H9 (cell line): ENCODE results near the gene TRPM4. TPM values are rescaled to one million over a fixed set of nuclear protein-coding genes. Genes with fewer than 3 reads are reported as not detected.

Source experiments
- DNase-seq: peaks from one replicate; pipeline ENCODE4 v3.0.0-alpha.2; 2017
- H2AFZ ChIP-seq: one replicate; pipeline ENCODE4 v1.6.1; 2013; ENCODE audit warnings: mild to moderate bottlenecking, low read length, control low read depth, moderate library complexity
- H2AK5ac ChIP-seq: 2 replicates; pipeline ENCODE4 v1.6.1; 2013; ENCODE audit warnings: low read length, control low read depth, mixed read lengths; ENCODE audit not compliant: insufficient read length
- H2BK120ac ChIP-seq: one replicate; pipeline ENCODE4 v1.6.1; 2013; ENCODE audit warnings: low read depth, mild to moderate bottlenecking, low read length, control low read depth, inconsistent platforms; ENCODE audit not compliant: poor library complexity, severe bottlenecking
- H2BK12ac ChIP-seq: 2 replicates; pipeline ENCODE4 v1.6.1; 2013; ENCODE audit warnings: low read length, control low read depth, mixed read lengths, low read depth; ENCODE audit not compliant: insufficient read length
- H2BK15ac ChIP-seq: 2 replicates; pipeline ENCODE4 v1.6.1; 2013; ENCODE audit warnings: low read depth, low read length, control low read depth
- H2BK20ac ChIP-seq: one replicate; pipeline ENCODE4 v1.6.1; 2013; ENCODE audit warnings: low read depth, mild to moderate bottlenecking, low read length, control low read depth, inconsistent platforms; ENCODE audit not compliant: poor library complexity, severe bottlenecking
- H2BK5ac ChIP-seq: 2 replicates; pipeline ENCODE4 v1.6.1; 2013; ENCODE audit warnings: low read length, control low read depth, mixed read lengths; ENCODE audit not compliant: insufficient read length
- H3K14ac ChIP-seq: 2 replicates; pipeline ENCODE4 v1.6.1; 2013; ENCODE audit warnings: low read length, control low read depth; ENCODE audit not compliant: insufficient read depth
- H3K18ac ChIP-seq: 2 replicates; pipeline ENCODE4 v1.6.1; 2013; ENCODE audit warnings: low read depth, mild to moderate bottlenecking, mixed read lengths, low read length, control low read depth; ENCODE audit not compliant: insufficient read length
- H3K23ac ChIP-seq: 2 replicates; pipeline ENCODE4 v1.6.1; 2013; ENCODE audit warnings: low read length, control low read depth, mixed read lengths, low read depth; ENCODE audit not compliant: insufficient read length
- H3K23me2 ChIP-seq: 2 replicates; pipeline ENCODE4 v1.6.1; 2013; ENCODE audit warnings: low read depth, mild to moderate bottlenecking, mixed read lengths, low read length, control low read depth; ENCODE audit not compliant: insufficient read length, poor library complexity, severe bottlenecking
- H3K27ac ChIP-seq: 2 replicates; pipeline ENCODE4 v1.5.1; 2013; ENCODE audit warnings: low read length, control low read depth, mixed read lengths, low read depth; ENCODE audit not compliant: insufficient read length
- H3K27me3 ChIP-seq: 2 replicates; pipeline ENCODE4 v1.6.1; 2013; ENCODE audit warnings: low read length, control low read depth, inconsistent platforms; ENCODE audit not compliant: insufficient read depth
- H3K4ac ChIP-seq: 2 replicates; pipeline ENCODE4 v1.6.1; 2013; ENCODE audit warnings: low read depth, mild to moderate bottlenecking, control low read depth, inconsistent platforms, low read length, moderate library complexity
- H3K4me1 ChIP-seq: 2 replicates; pipeline ENCODE4 v1.6.1; 2013; ENCODE audit warnings: low read length, control low read depth, inconsistent platforms; ENCODE audit not compliant: insufficient read depth
- H3K4me2 ChIP-seq: 2 replicates; pipeline ENCODE4 v1.6.1; 2013; ENCODE audit warnings: low read length, control low read depth, mixed read lengths; ENCODE audit not compliant: insufficient read length, insufficient read depth
- H3K56ac ChIP-seq: 2 replicates; pipeline ENCODE4 v1.6.1; 2013; ENCODE audit warnings: low read depth, mild to moderate bottlenecking, mixed read lengths, low read length, control low read depth; ENCODE audit not compliant: insufficient read length
- H3K79me1 ChIP-seq: 2 replicates; pipeline ENCODE4 v1.6.1; 2013; ENCODE audit warnings: low read depth, mild to moderate bottlenecking, moderate library complexity, low read length, control low read depth, inconsistent platforms; ENCODE audit not compliant: insufficient read depth, poor library complexity, severe bottlenecking
- H3K79me2 ChIP-seq: 2 replicates; pipeline ENCODE4 v1.6.1; 2013; ENCODE audit warnings: low read length, control low read depth, inconsistent platforms; ENCODE audit not compliant: insufficient read depth
- H3K9ac ChIP-seq: 2 replicates; pipeline ENCODE4 v1.6.1; 2013; ENCODE audit warnings: low read length, control low read depth, mixed read lengths; ENCODE audit not compliant: insufficient read length; ENCODE audit errors: extremely low read depth
- H3K9me3 ChIP-seq: one replicate; pipeline ENCODE4 v1.6.1; 2013; ENCODE audit warnings: low read depth, low read length, inconsistent platforms; ENCODE audit not compliant: control insufficient read depth
- H3T11ph ChIP-seq: one replicate; pipeline ENCODE4 v1.6.1; 2013; ENCODE audit warnings: mild to moderate bottlenecking, low read length, control low read depth, inconsistent platforms
- H4K20me1 ChIP-seq: one replicate; pipeline ENCODE4 v1.6.1; 2013; ENCODE audit not compliant: control insufficient read depth, insufficient read length, insufficient read depth
- H4K5ac ChIP-seq: 2 replicates; pipeline ENCODE4 v1.6.1; 2013; ENCODE audit warnings: low read depth, mild to moderate bottlenecking, mixed read lengths, low read length, control low read depth; ENCODE audit not compliant: insufficient read length
- H4K8ac ChIP-seq: replicated peaks from 2 replicates; pipeline ENCODE4 v1.6.1; 2013; ENCODE audit warnings: low read length, control low read depth, mixed read lengths, low read depth; ENCODE audit not compliant: insufficient read length
- H4K91ac ChIP-seq: 2 replicates; pipeline ENCODE4 v1.6.1; 2013; ENCODE audit warnings: low read depth, mild to moderate bottlenecking, moderate library complexity, mixed read lengths, low read length, control low read depth; ENCODE audit not compliant: insufficient read length
- H3K27ac Mint-ChIP-seq, 3 experiments: 2 replicates in 2 of 3; 3 replicates in 1 of 3; pipeline ENCODE4 v1.8.0; 2020 to 2021; ENCODE audit warnings: mixed read lengths in 3 of 3, mild to moderate bottlenecking in 1 of 3, moderate library complexity in 1 of 3
- H3K27me3 Mint-ChIP-seq: 2 replicates; pipeline ENCODE4 v1.8.0; 2021; ENCODE audit warnings: low read depth, mild to moderate bottlenecking, moderate library complexity, mixed read lengths
- H3K36me3 Mint-ChIP-seq, 3 experiments: 2 replicates in 2 of 3; 3 replicates in 1 of 3; pipeline ENCODE4 v1.8.0; 2020 to 2021; ENCODE audit warnings: low read depth in 3 of 3, mixed read lengths in 3 of 3; ENCODE audit not compliant: insufficient read depth in 1 of 3
- H3K4me1 Mint-ChIP-seq, 2 experiments: 2 replicates each; pipeline ENCODE4 v1.8.0; 2020; ENCODE audit warnings: mixed read lengths in 2 of 2
- H3K4me3 Mint-ChIP-seq, 2 experiments: 2 replicates in 1 of 2; 3 replicates in 1 of 2; pipeline ENCODE4 v1.8.0; 2020 to 2021; ENCODE audit warnings: mild to moderate bottlenecking in 2 of 2, mixed read lengths in 2 of 2, moderate library complexity in 1 of 2
- H3K9me3 Mint-ChIP-seq, 2 experiments: 2 replicates in 1 of 2; 3 replicates in 1 of 2; pipeline ENCODE4 v1.8.0; 2020; ENCODE audit warnings: mild to moderate bottlenecking in 2 of 2, mixed read lengths in 2 of 2, moderate library complexity in 1 of 2
- WGBS: extraction: QIAGEN DNeasy Blood & Tissue Kit; methylation state at CpG from one replicate; pipeline ENCODE4 v1.1.7; 2013; ENCODE audit warnings: missing lambda C conversion rate, low lambda C conversion rate, mixed read lengths; ENCODE audit not compliant: insufficient read length; ENCODE audit errors: extremely low coverage; 5-methylcytosine and 5-hydroxymethylcytosine counted together
- total RNA-seq: library from RNA; stranded (reverse); gene quantifications from 2 replicates; pipeline ENCODE4 v1.2.1, GENCODE V29; 2021
- TF ChIP-seq, protein P1 (sequence below): fragments of 200-600 bp; sonication (generic); conservative IDR thresholded peaks from 3 replicates; pipeline ENCODE4 v1.8.0; 2021; ENCODE audit warnings: antibody characterized with exemption, mild to moderate bottlenecking

TRPM4 gene
- total RNA-seq, 1 experiment from 2014 or later = 6.9 TPM

DNA sequence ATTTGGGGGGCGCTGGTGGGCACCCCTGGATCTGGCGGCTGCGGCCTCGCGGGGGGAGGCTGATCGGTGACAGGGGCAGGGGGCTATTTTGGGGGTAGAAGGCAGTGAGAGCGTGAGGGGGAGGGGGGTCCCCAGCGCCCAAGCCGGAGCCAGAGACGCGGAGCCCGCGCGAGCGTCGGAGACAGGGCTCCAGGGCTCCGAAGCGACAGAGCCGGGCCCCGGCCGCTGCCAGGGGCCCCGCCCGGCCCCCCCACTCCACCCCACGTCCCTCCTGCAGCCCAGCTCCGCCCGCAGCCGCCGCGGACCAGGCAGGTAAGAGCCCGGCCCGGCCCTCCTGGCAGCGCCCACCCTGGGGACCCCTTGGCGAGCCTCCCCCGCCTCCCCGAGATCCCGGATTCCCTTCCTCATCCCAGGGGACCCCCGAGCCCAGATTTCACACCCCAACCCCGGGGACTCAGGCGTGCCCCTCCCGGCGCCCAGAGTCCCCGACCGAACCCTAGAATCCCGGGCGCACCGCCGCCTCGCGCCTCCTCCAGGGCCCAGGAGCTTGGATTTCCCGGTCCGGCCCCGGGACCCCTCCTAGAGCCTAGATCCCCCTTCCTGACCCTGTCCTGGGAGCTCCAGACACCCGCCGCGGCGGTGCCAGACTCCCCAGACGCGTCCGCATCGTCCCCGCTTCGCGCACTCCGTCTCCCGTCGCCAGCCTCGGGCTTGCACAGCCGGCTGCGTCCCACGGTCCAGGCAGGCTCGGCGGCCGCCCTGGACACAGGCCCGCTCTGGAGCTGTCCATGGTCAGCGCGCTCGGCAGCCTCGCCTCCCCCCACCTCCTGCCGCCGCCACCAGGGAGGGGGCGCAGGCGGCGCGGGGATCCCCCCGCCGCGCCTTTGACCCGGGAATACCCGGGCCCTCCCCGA is 37.9 kb upstream of the TRPM4 start, which contains the start of gene PPFIA3:
PPFIA3 (plus strand) TSS at position 134 of the 914 bp plus-strand sequence. CDS start 8,330 bp downstream, outside the sequence.
- H3K14ac ChIP-seq = peak within 1 kb of the TSS; percentile 74; the same call in 1 of the 2 replicates
- WGBS = no CpG with 5 or more reads among the region's 90 CpGs
- H4K20me1 ChIP-seq = no peaks in the 10 kb centered on the region
- H3K4me1 ChIP-seq = peaks cover 3% of the 10 kb centered on the region; the same call in 1 of the 2 replicates
- H2BK120ac ChIP-seq = no peak within 1 kb of the TSS
- H2BK15ac ChIP-seq = no peak within 1 kb of the TSS
- H2BK20ac ChIP-seq = no peak within 1 kb of the TSS
- H3K23me2 ChIP-seq = peaks cover 4% of the 10 kb centered on the region
- H4K8ac ChIP-seq = no peak within 1 kb of the TSS
- H3K56ac ChIP-seq = no peak within 1 kb of the TSS
- Mint-ChIP-seq H3K27me3 (peaks cover 43% of the 10 kb centered on the region), H3K4me3 (peak within 1 kb of the TSS; percentile 66 to 85), H3K9me3 (no peaks in the 10 kb centered on the region; a peak in 1 of 5 replicates), H3K27ac (peak within 1 kb of the TSS; percentile 54 to 78 (median 73); a peak in 4 of 7 replicates), H3K4me1 (peaks cover 17 to 26% of the 10 kb centered on the region in 2 experiments), H3K36me3 (peaks cover 0 to 4% (median 0%) of the 10 kb centered on the region in 3 experiments; a peak in 1 of 7 replicates)
- no peak within 1 kb of the TSS for H3K23ac ChIP-seq
- H4K91ac ChIP-seq = no peak within 1 kb of the TSS
- H3K4ac ChIP-seq = no peak within 1 kb of the TSS
- H3K4me2 ChIP-seq = peak within 1 kb of the TSS; percentile 43
- peak; percentile 69 for DNase-seq
- no peak within 1 kb of the TSS for H4K5ac ChIP-seq
- no peak within 1 kb of the TSS for H3T11ph ChIP-seq
- no peak within 1 kb of the TSS for H2AK5ac ChIP-seq
- H2BK12ac ChIP-seq = no peak within 1 kb of the TSS
- no peak within 1 kb of the TSS for H3K9ac ChIP-seq
- H2AFZ ChIP-seq = no peak within 1 kb of the TSS
- H2BK5ac ChIP-seq = no peak within 1 kb of the TSS
- H3K27me3 ChIP-seq = peaks cover 9% of the 10 kb centered on the region; the same call in 1 of the 2 replicates
- no peaks in the 10 kb centered on the region for H3K79me2 ChIP-seq
- H3K27ac ChIP-seq = no peak within 1 kb of the TSS
- peak within 1 kb of the TSS; percentile 59 for H3K18ac ChIP-seq
- no peaks in the 10 kb centered on the region for H3K9me3 ChIP-seq
- no peaks in the 10 kb centered on the region for H3K79me1 ChIP-seq
- TF ChIP-seq, protein P1, sequence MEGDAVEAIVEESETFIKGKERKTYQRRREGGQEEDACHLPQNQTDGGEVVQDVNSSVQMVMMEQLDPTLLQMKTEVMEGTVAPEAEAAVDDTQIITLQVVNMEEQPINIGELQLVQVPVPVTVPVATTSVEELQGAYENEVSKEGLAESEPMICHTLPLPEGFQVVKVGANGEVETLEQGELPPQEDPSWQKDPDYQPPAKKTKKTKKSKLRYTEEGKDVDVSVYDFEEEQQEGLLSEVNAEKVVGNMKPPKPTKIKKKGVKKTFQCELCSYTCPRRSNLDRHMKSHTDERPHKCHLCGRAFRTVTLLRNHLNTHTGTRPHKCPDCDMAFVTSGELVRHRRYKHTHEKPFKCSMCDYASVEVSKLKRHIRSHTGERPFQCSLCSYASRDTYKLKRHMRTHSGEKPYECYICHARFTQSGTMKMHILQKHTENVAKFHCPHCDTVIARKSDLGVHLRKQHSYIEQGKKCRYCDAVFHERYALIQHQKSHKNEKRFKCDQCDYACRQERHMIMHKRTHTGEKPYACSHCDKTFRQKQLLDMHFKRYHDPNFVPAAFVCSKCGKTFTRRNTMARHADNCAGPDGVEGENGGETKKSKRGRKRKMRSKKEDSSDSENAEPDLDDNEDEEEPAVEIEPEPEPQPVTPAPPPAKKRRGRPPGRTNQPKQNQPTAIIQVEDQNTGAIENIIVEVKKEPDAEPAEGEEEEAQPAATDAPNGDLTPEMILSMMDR = no peak
